Transverse colon (tissue), 4 donors: Measurements from ENCODE around the gene SMAD2.

Experiments used
- CTCF ChIP-seq, 5 experiments: fragments of 200-600 bp in 3 of 5; fragments of 450-650 bp in 2 of 5; sonication (generic) in 3 of 5; IDR thresholded peaks; 1 replicate in 2 of 5; 2 replicates in 3 of 5; pipeline ENCODE4 v1.5.1; 2016 to 2017; ENCODE audit warnings: antibody characterized with exemption in 5 of 5, inconsistent platforms in 3 of 5, mild to moderate bottlenecking in 2 of 5, moderate library complexity in 1 of 5
- EP300 ChIP-seq: sonication (generic); formaldehyde crosslinking; IDR thresholded peaks from one replicate; pipeline ENCODE4 v1.6.1; 2017; ENCODE audit warnings: antibody characterized with exemption, low read depth
- POLR2A ChIP-seq: fragments of 450-650 bp; IDR thresholded peaks from one replicate; pipeline ENCODE4 v1.6.1; 2016; ENCODE audit warnings: antibody characterized with exemption, mild to moderate bottlenecking, moderate library complexity
- POLR2AphosphoS5 ChIP-seq, 3 donors: sonication (generic); formaldehyde crosslinking; IDR thresholded peaks; one replicate each; pipeline ENCODE4 v1.6.1; 2016; ENCODE audit warnings: antibody characterized with exemption in 3 of 3

GRCh38 chr18:47871288-47871687, 59.2 kb downstream of the SMAD2 start:
- TF ChIP-seq POLR2A, result no peak
- TF ChIP-seq CTCF (IDR thresholded peaks at IDR 0.05), result no peak
- TF ChIP-seq EP300, result no peak
- TF ChIP-seq POLR2AphosphoS5 (IDR thresholded peaks at IDR 0.05), result no peak
